Glutamatergic neuron (in vitro differentiated cells): ENCODE data around the gene HGFAC. TPM values are rescaled to one million over a fixed set of nuclear protein-coding genes. Genes with fewer than 3 reads are reported as not detected.

Source experiments
- DNase-seq: peaks from one replicate; pipeline ENCODE4 v3.0.0; 2022
- H3K27ac Mint-ChIP-seq: one replicate; pipeline ENCODE4 v1.8.0; 2020; ENCODE audit warnings: mild to moderate bottlenecking, mixed read lengths, inconsistent platforms; ENCODE audit not compliant: unreplicated experiment
- H3K27me3 Mint-ChIP-seq: one replicate; pipeline ENCODE4 v1.8.0; 2020; ENCODE audit warnings: mild to moderate bottlenecking, moderate library complexity, mixed read lengths, inconsistent platforms; ENCODE audit not compliant: unreplicated experiment
- H3K36me3 Mint-ChIP-seq: one replicate; pipeline ENCODE4 v1.8.0; 2020; ENCODE audit warnings: mild to moderate bottlenecking, mixed read lengths, inconsistent platforms; ENCODE audit not compliant: unreplicated experiment
- H3K4me1 Mint-ChIP-seq: one replicate; pipeline ENCODE4 v1.8.0; 2020; ENCODE audit warnings: mild to moderate bottlenecking, low read depth, mixed read lengths, inconsistent platforms; ENCODE audit not compliant: unreplicated experiment
- H3K4me3 Mint-ChIP-seq: one replicate; pipeline ENCODE4 v1.8.0; 2020; ENCODE audit warnings: mild to moderate bottlenecking, mixed read lengths, inconsistent platforms; ENCODE audit not compliant: unreplicated experiment
- H3K9me3 Mint-ChIP-seq: one replicate; pipeline ENCODE4 v1.8.0; 2020; ENCODE audit warnings: mild to moderate bottlenecking, moderate library complexity, mixed read lengths, inconsistent platforms; ENCODE audit not compliant: unreplicated experiment
- CTCF ChIP-seq: fragments of 200-600 bp; sonication (generic); IDR thresholded peaks from one replicate; pipeline ENCODE4 v1.5.0; 2021; ENCODE audit not compliant: partially characterized antibody, unreplicated experiment
- total RNA-seq: library from RNA; stranded (reverse); fragmentation: NEBNext Ultra II Directional; extraction: Animal tissue kit (Norgen Biotek cat#: 25700); gene quantifications from one replicate; pipeline ENCODE4 v1.2.1, GENCODE V29; 2021; ENCODE audit not compliant: unreplicated experiment

The HGFAC gene
- total RNA-seq, 1 donor from 2014 or later, result 9.4 TPM

- Mint-ChIP-seq H3K27me3 (peaks cover 2% of the 10 kb centered on the region), H3K4me1 (no peaks in the 10 kb centered on the region), H3K36me3 (no peaks in the 10 kb centered on the region), H3K27ac (no peak overlapping the region), H3K9me3 (peaks cover 4% of the 10 kb centered on the region), H3K4me3 (no peak overlapping the region)
- peak; percentile 22 for DNase-seq
- TF ChIP-seq CTCF, result no peak
Observed at GRCh38 chr4:3447431-3448395, 5.9 kb downstream of the HGFAC start.

- Mint-ChIP-seq H3K4me3 (no peak overlapping the region), H3K27ac (no peak overlapping the region), H3K36me3 (peaks cover 4% of the 10 kb centered on the region), H3K27me3 (peaks cover 2% of the 10 kb centered on the region), H3K4me1 (no peaks in the 10 kb centered on the region), H3K9me3 (peaks cover 7% of the 10 kb centered on the region)
- DNase-seq, result peak; percentile 9
- no peak for TF ChIP-seq CTCF
Observed at GRCh38 chr4:3449047-3449573, 7.3 kb downstream of the HGFAC start.

GRCh38 chr4:3449574-3450534 lies 8.1 kb downstream of the HGFAC start:
- no peaks in the 10 kb centered on the region for H3K4me1 Mint-ChIP-seq
- H3K36me3 Mint-ChIP-seq, result peaks cover 4% of the 10 kb centered on the region
- no peak overlapping the region for H3K4me3 Mint-ChIP-seq
- H3K27me3 Mint-ChIP-seq, result peaks cover 2% of the 10 kb centered on the region
- no peak overlapping the region for H3K27ac Mint-ChIP-seq
- DNase-seq, result peak; percentile 69
- no peak for TF ChIP-seq CTCF
- peaks cover 7% of the 10 kb centered on the region for H3K9me3 Mint-ChIP-seq

- DNase-seq, result no peak
- peaks cover 2% of the 10 kb centered on the region for H3K27me3 Mint-ChIP-seq
- TF ChIP-seq CTCF, result no peak
Observed at GRCh38 chr4:3450643-3451042, 8.9 kb downstream of the HGFAC start.

More at GRCh38 chr4:3450643-3451042, 8.9 kb downstream of the HGFAC start:
- H3K9me3 Mint-ChIP-seq, result peaks cover 9% of the 10 kb centered on the region
- H3K27ac Mint-ChIP-seq, result peak overlapping the region; percentile 43
- H3K4me3 Mint-ChIP-seq, result no peak overlapping the region
- H3K36me3 Mint-ChIP-seq, result peaks cover 4% of the 10 kb centered on the region
- no peaks in the 10 kb centered on the region for H3K4me1 Mint-ChIP-seq
